Upper lobe of left lung (tissue), 6 donors: ENCODE measurements around the gene KCNK3. TPM values are rescaled to one million over a fixed set of nuclear protein-coding genes. Genes with fewer than 3 reads are reported as not detected.

Source experiments
- ATAC-seq, 2 donors: fragments of 200-7000 bp; cut with Tn5 transposase; one replicate each; pipeline ENCODE4 v1.9.1; 2022; ENCODE audit warnings: mild to moderate bottlenecking in 2 of 2, moderate library complexity in 2 of 2; ENCODE audit not compliant: low FRiP score in 2 of 2
- DNase-seq, 2 donors: peaks; one replicate each; pipeline ENCODE4 v3.0.0-alpha.2; 2019 to 2020
- H3K27ac ChIP-seq, 4 donors: fragments of 200-600 bp; sonication (generic); one replicate each; pipeline ENCODE4 v1.5.1; 2016 to 2019
- H3K27me3 ChIP-seq, 4 donors: fragments of 200-600 bp; sonication (generic); one replicate each; pipeline ENCODE4 v1.5.1; 2017 to 2019
- H3K36me3 ChIP-seq, 4 donors: fragments of 200-600 bp; sonication (generic); one replicate each; pipeline ENCODE4 v1.5.1; 2016 to 2019
- H3K4me1 ChIP-seq, 4 donors: fragments of 200-600 bp; sonication (generic); one replicate each; pipeline ENCODE4 v1.5.1; 2018 to 2019
- H3K4me3 ChIP-seq, 4 donors: fragments of 200-600 bp; sonication (generic); one replicate each; pipeline ENCODE4 v1.5.1; 2017 to 2019; ENCODE audit warnings: mild to moderate bottlenecking in 2 of 4, moderate library complexity in 1 of 4
- H3K9me3 ChIP-seq, 4 donors: fragments of 200-600 bp; sonication (generic); one replicate each; pipeline ENCODE4 v1.5.1; 2018 to 2019
- CTCF ChIP-seq, 6 experiments: fragments of 450-650 bp in 4 of 6; fragments of 200-600 bp in 2 of 6; sonication (generic) in 2 of 6; IDR thresholded peaks; one replicate each; pipeline ENCODE4 v1.5.1; 2016 to 2019; ENCODE audit warnings: antibody characterized with exemption in 6 of 6
- EP300 ChIP-seq, 4 donors: sonication (generic); formaldehyde crosslinking; IDR thresholded peaks; one replicate each; pipeline ENCODE4 v1.5.1; 2017; ENCODE audit warnings: antibody characterized with exemption in 4 of 4, control low read depth in 2 of 4
- POLR2A ChIP-seq, 4 donors: fragments of 450-650 bp; IDR thresholded peaks; one replicate each; pipeline ENCODE4 v1.5.1; 2016 to 2017; ENCODE audit warnings: antibody characterized with exemption in 4 of 4, mild to moderate bottlenecking in 2 of 4
- POLR2AphosphoS5 ChIP-seq, 2 donors: sonication (generic); formaldehyde crosslinking; IDR thresholded peaks; one replicate each; pipeline ENCODE4 v1.5.1; 2017; ENCODE audit warnings: antibody characterized with exemption in 2 of 2
- WGBS, 2 donors: methylation state at CpG; one replicate each; pipeline ENCODE4 v1.1.5; 2017 to 2018; 5-methylcytosine and 5-hydroxymethylcytosine counted together
- total RNA-seq, 6 donors: library from RNA; depleted of rRNA in 4 of 6; stranded (reverse); fragments of >200 nt in 4 of 6; gene quantifications; one replicate each; pipeline versions ENCODE4 v1.1.0 to v1.2.1, GENCODE V29; 2016 to 2021
- donor health status: DM: no; HTN: no; CAD: no; lungs with moderate emphysema.
- donor health status: DM: no; HTN: yes; CAD: no; lungs with severe emphysema.

KCNK3 gene
- total RNA-seq, 6 donors from 2014 or later: 3.0 to 36.1 (median 17.5) TPM

GRCh38 chr2:26678035-26678434 is 14.5 kb upstream of the KCNK3 start:
- H3K27me3 ChIP-seq: no peaks in the 10 kb centered on the region
- H3K9me3 ChIP-seq: no peaks in the 10 kb centered on the region
- TF ChIP-seq POLR2AphosphoS5 (IDR thresholded peaks at IDR 0.05) (no peak), POLR2A (IDR thresholded peaks at IDR 0.05) (no peak), EP300 (IDR thresholded peaks at IDR 0.05) (no peak), CTCF (IDR thresholded peaks at IDR 0.05) (no peak)
- H3K4me1 ChIP-seq: no peaks in the 10 kb centered on the region
- H3K36me3 ChIP-seq: no peaks in the 10 kb centered on the region
- no peak overlapping the region for H3K27ac ChIP-seq
- no peak for DNase-seq
- WGBS, 2 donors: 91 to 94% methylated on average over 4 of the region's 4 CpGs
- ATAC-seq: no peak
- H3K4me3 ChIP-seq: no peak overlapping the region

- H3K4me1 ChIP-seq: no peaks in the 10 kb centered on the region
- ATAC-seq: peak in 1 of 2 donors; percentile 71
- no peak for TF ChIP-seq EP300 (IDR thresholded peaks at IDR 0.05)
- no peak for TF ChIP-seq POLR2AphosphoS5 (IDR thresholded peaks at IDR 0.05)
- TF ChIP-seq CTCF (IDR thresholded peaks at IDR 0.05): no peak
- no peak for TF ChIP-seq POLR2A (IDR thresholded peaks at IDR 0.05)
- DNase-seq: no peak
- H3K27me3 ChIP-seq: no peaks in the 10 kb centered on the region
- no peak overlapping the region for H3K27ac ChIP-seq
- no peaks in the 10 kb centered on the region for H3K9me3 ChIP-seq
- WGBS, 2 donors: 64 to 78% methylated on average over 4 of the region's 4 CpGs
- H3K36me3 ChIP-seq: no peaks in the 10 kb centered on the region
- no peak overlapping the region for H3K4me3 ChIP-seq
Measured at GRCh38 chr2:26679867-26680266, 12.7 kb upstream of the KCNK3 start.

- Histone ChIP-seq H3K9me3 (no peaks in the 10 kb centered on the region), H3K27ac (peak overlapping the region in 1 of 4 donors; percentile 27), H3K36me3 (no peaks in the 10 kb centered on the region), H3K4me3 (no peak overlapping the region), H3K4me1 (no peaks in the 10 kb centered on the region), H3K27me3 (no peaks in the 10 kb centered on the region)
- DNase-seq (no peak), ATAC-seq (no peak)
- WGBS, 2 donors: 63 to 77% methylated on average over 3 of the region's 3 CpGs
- TF ChIP-seq POLR2A (IDR thresholded peaks at IDR 0.05) (no peak), EP300 (IDR thresholded peaks at IDR 0.05) (no peak), POLR2AphosphoS5 (IDR thresholded peaks at IDR 0.05) (no peak), CTCF (IDR thresholded peaks at IDR 0.05) (no peak)
Measured at GRCh38 chr2:26681656-26682055, 10.9 kb upstream of the KCNK3 start.

GRCh38 chr2:26682155-26682554 is 10.4 kb upstream of the KCNK3 start:
- DNase-seq: no peak
- Histone ChIP-seq H3K4me3 (no peak overlapping the region), H3K9me3 (no peaks in the 10 kb centered on the region), H3K4me1 (no peaks in the 10 kb centered on the region), H3K36me3 (no peaks in the 10 kb centered on the region), H3K27ac (no peak overlapping the region), H3K27me3 (no peaks in the 10 kb centered on the region)
- no peak for ATAC-seq
- TF ChIP-seq POLR2AphosphoS5 (IDR thresholded peaks at IDR 0.05): no peak
- WGBS, 2 donors: 69 to 79% methylated on average over 8 of the region's 8 CpGs

GRCh38 chr2:26683583-26683982 is 8.9 kb upstream of the KCNK3 start:
- H3K36me3 ChIP-seq: no peaks in the 10 kb centered on the region
- TF ChIP-seq CTCF (IDR thresholded peaks at IDR 0.05) (no peak), POLR2A (IDR thresholded peaks at IDR 0.05) (no peak), POLR2AphosphoS5 (IDR thresholded peaks at IDR 0.05) (no peak), EP300 (IDR thresholded peaks at IDR 0.05) (no peak)
- H3K27me3 ChIP-seq: no peaks in the 10 kb centered on the region
- no peak for DNase-seq
- H3K27ac ChIP-seq: no peak overlapping the region
- no peak for ATAC-seq
- no peaks in the 10 kb centered on the region for H3K4me1 ChIP-seq
- no peaks in the 10 kb centered on the region for H3K9me3 ChIP-seq
- 82 to 88% methylated on average over 6 of the region's 6 CpGs for WGBS, 2 donors
- no peak overlapping the region for H3K4me3 ChIP-seq
